Aorta (tissue), 5 donors: ENCODE results near the gene FAM13A. TPM values are rescaled to one million over a fixed set of nuclear protein-coding genes. Genes with fewer than 3 reads are reported as not detected.

Source experiments
- ATAC-seq: fragments of 200-7000 bp; cut with Tn5 transposase; one replicate; pipeline ENCODE4 v1.9.1; 2022; ENCODE audit warnings: moderate library complexity; ENCODE audit not compliant: low FRiP score
- DNase-seq, 2 donors: peaks; one replicate each; pipeline ENCODE4 v3.0.0-alpha.2; 2020
- H3K27ac ChIP-seq, 2 donors: one replicate each; pipeline ENCODE4 v1.5.1; 2013; ENCODE audit warnings: low read length in 2 of 2, mild to moderate bottlenecking in 2 of 2, moderate library complexity in 2 of 2, control low read depth in 1 of 2, inconsistent platforms in 1 of 2, low read depth in 1 of 2
- H3K27me3 ChIP-seq, 2 donors: one replicate each; pipeline ENCODE4 v1.6.1; 2013; ENCODE audit warnings: control low read depth in 1 of 2, low read length in 1 of 2, mild to moderate bottlenecking in 1 of 2, moderate library complexity in 1 of 2; ENCODE audit not compliant: insufficient read depth in 2 of 2, control insufficient read depth in 1 of 2
- H3K36me3 ChIP-seq, 2 donors: one replicate each; pipeline ENCODE4 v1.6.1; 2013; ENCODE audit warnings: control low read depth in 1 of 2, low read length in 1 of 2, mild to moderate bottlenecking in 1 of 2; ENCODE audit not compliant: insufficient read depth in 2 of 2, control insufficient read depth in 1 of 2
- H3K4me1 ChIP-seq, 2 donors: one replicate each; pipeline ENCODE4 v1.6.1; 2013; ENCODE audit warnings: low read length in 2 of 2, control low read depth in 1 of 2, mild to moderate bottlenecking in 1 of 2, moderate library complexity in 1 of 2; ENCODE audit not compliant: insufficient read depth in 2 of 2, control insufficient read depth in 1 of 2
- H3K4me3 ChIP-seq, 2 donors: one replicate each; pipeline ENCODE4 v1.5.1; 2013; ENCODE audit warnings: low read length in 2 of 2, control low read depth in 1 of 2, mild to moderate bottlenecking in 1 of 2
- H3K9me3 ChIP-seq: one replicate; pipeline ENCODE4 v1.6.1; 2013; ENCODE audit warnings: mild to moderate bottlenecking, low read length; ENCODE audit not compliant: control insufficient read depth
- WGBS, 2 donors: extraction: QIAGEN DNeasy Blood & Tissue Kit; methylation state at CpG; one replicate each; pipeline ENCODE4 v1.1.7; 2013; 5-methylcytosine and 5-hydroxymethylcytosine counted together
- intact Hi-C, 2 donors: fragments of 100-400 bp; cut with DNase I; formaldehyde crosslinking; loops; one replicate each; pipeline versions ENCODE4 v1.14.2 to v1.15.0; 2022
- polyA plus RNA-seq, 2 donors: library from polyadenylated mRNA; stranded (reverse); fragments of 200-250 nt; gene quantifications; one replicate each; pipeline ENCODE4 v1.2.3, GENCODE V29; 2013
- total RNA-seq, 2 donors: library from RNA; stranded (reverse); fragmentation: NEBNext Ultra II Directional; extraction: Animal tissue kit (Norgen Biotek cat#: 25700); gene quantifications; one replicate each; pipeline ENCODE4 v1.2.1, GENCODE V29; 2021
- donor health status: healthy with polysubstance abuse.
- donor health status: Bipolar disorder and iron deficiency.
- donor health status: DM: no; HTN: no; CAD: no.
- donor health status: DM: no; HTN: no; CAD: no.
- donor health status: DM: yes; HTN: yes; CAD: no.

The FAM13A gene
- total and polyA plus RNA-seq, 4 donors = 9.0 to 60.3 (median 23.5) TPM

DNA sequence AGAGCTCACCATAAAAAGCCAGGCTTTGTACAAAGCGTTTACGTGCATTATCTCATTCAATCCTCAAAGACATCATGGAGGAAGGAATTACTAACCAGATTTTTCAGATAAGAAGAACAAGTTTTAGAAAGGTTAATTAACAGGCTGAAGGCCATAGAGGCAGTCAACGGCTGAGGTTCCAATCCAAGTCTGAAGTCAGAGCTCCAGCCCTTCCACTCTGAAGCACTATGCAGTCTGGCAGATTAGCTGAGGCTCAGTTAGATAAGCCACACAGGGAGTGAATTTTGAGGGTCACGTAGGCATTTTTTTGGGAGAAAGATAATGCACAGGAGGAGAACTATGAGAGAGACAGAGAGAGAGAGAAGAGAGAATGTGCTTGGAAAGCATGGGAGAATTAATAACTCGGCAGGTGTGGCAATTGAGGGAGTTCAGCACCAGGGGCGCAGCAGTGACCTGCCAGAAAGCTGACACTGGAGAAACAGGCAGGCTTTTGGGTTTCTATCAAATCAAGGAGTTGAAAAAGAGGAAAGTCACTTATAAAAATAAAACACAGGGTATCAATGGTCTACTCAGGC lies 242.9 kb downstream of the FAM13A start:
- intact Hi-C loops = no loop called here
- Histone ChIP-seq H3K4me3 (no peak overlapping the region), H3K4me1 (peaks cover 5 to 6% of the 10 kb centered on the region in 2 donors), H3K27me3 (no peaks in the 10 kb centered on the region), H3K9me3 (no peaks in the 10 kb centered on the region), H3K27ac (no peak overlapping the region), H3K36me3 (no peaks in the 10 kb centered on the region)
- ATAC-seq = no peak
- no peak for DNase-seq
- WGBS, 2 donors = 46 to 67% methylated on average over 6 of the region's 6 CpGs

DNA sequence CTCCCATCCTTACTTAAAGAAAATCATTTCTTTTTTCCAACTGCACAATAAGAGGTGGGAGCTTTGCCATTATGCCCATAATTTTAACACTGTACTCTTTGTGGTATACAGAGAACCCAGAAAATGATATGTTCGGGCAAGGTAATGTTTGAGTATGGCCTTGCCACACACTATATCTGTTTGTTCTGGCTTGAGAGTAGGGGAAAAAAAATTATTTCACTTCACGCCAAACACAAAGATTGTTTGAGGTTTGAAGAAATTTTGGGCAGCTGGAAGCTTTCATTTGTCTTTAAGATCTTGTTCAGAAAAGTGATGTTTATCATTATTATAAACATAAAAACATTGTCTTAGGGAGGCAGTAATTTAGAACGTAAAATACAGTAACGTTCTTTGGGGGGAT lies 244.0 kb downstream of the FAM13A start:
- peaks cover 0 to 4% of the 10 kb centered on the region in 2 donors for H3K4me1 ChIP-seq
- H3K36me3 ChIP-seq = no peaks in the 10 kb centered on the region
- ATAC-seq (no peak), DNase-seq (no peak)
- H3K4me3 ChIP-seq = no peak overlapping the region
- WGBS, 2 donors = 51 to 62% methylated on average over 4 of the region's 4 CpGs
- H3K27ac ChIP-seq = no peak overlapping the region
- H3K27me3 ChIP-seq = no peaks in the 10 kb centered on the region
- no peaks in the 10 kb centered on the region for H3K9me3 ChIP-seq
- intact Hi-C loops = no loop called here

DNA sequence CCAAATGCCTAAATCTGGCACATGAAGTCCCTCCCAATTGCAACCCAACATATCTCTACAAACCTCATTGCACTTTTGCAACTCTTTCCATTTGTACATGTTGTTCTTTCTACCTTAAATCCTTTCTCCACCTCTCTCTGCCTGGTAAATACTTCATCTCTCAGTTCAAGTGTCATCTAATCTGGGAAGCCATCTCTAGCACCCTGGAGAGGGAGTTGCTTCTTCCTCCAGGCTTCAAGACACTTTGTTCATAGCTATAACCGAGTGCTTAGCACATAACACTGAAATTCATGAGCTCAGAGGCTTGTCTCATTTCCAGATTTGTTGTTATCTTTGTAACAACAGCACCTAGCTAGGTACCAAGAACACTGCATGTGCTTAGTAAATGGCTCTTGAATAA lies 244.6 kb downstream of the FAM13A start:
- Histone ChIP-seq H3K27me3 (no peaks in the 10 kb centered on the region), H3K4me1 (peaks cover 0 to 4% of the 10 kb centered on the region in 2 donors), H3K27ac (no peak overlapping the region), H3K36me3 (no peaks in the 10 kb centered on the region), H3K4me3 (no peak overlapping the region), H3K9me3 (no peaks in the 10 kb centered on the region)
- intact Hi-C loops = no loop called here
- WGBS, 2 donors = 38 to 45% methylated on average over 1 of the region's 1 CpG
- DNase-seq = no peak
- ATAC-seq = no peak

DNA sequence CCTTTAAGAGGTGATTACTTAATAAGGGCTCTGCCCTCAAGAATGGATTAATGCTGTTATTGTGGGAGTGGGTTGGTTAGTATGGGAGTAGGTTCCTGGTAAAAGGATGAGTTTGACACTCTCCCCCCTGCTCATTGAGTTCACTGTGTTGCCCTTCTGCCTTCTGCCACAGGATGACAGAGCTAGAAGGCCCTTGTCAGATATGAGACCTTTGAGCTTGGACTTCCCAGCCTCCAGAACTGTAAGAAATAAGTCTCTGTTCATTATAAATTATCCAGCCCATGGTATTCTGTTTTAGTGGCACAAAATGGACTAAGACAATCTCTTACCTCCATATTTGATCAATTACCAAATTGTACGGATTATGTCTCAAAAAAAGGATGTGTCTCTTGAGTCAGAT lies 245.1 kb downstream of the FAM13A start:
- H3K36me3 ChIP-seq = no peaks in the 10 kb centered on the region
- DNase-seq = no peak
- intact Hi-C loops = no loop called here
- no peak overlapping the region for H3K4me3 ChIP-seq
- 96 to 100% methylated on average over 1 of the region's 1 CpG for WGBS, 2 donors
- H3K27me3 ChIP-seq = no peaks in the 10 kb centered on the region
- no peak overlapping the region for H3K27ac ChIP-seq
- peaks cover 0 to 7% of the 10 kb centered on the region in 2 donors for H3K4me1 ChIP-seq
- ATAC-seq = no peak
- no peaks in the 10 kb centered on the region for H3K9me3 ChIP-seq

DNA sequence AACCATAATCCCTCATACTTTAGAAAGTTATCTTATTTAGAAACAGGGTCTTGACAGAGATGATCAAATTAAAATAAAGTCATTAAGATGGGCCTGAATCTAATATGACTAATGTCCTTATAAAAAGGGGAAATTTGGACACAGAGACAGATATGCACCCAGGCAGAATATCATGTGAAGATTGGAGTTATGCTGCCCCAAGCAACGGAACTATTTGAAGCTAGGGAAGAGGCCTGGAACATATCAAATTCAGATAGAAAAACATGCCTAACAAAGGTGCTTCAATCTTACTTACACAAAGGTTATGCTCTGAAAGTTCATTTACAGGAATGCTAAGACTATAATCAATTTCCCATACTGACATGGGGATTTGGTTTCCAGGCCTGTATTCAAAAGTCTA lies 246.7 kb downstream of the FAM13A start:
- 83 to 87% methylated on average over 1 of the region's 1 CpG for WGBS, 2 donors
- intact Hi-C loops = no loop called here
- Histone ChIP-seq H3K4me1 (peaks cover 0 to 11% of the 10 kb centered on the region in 2 donors), H3K27me3 (no peaks in the 10 kb centered on the region), H3K4me3 (no peak overlapping the region), H3K36me3 (no peaks in the 10 kb centered on the region), H3K27ac (no peak overlapping the region), H3K9me3 (no peaks in the 10 kb centered on the region)
- no peak for DNase-seq
- no peak for ATAC-seq

DNA sequence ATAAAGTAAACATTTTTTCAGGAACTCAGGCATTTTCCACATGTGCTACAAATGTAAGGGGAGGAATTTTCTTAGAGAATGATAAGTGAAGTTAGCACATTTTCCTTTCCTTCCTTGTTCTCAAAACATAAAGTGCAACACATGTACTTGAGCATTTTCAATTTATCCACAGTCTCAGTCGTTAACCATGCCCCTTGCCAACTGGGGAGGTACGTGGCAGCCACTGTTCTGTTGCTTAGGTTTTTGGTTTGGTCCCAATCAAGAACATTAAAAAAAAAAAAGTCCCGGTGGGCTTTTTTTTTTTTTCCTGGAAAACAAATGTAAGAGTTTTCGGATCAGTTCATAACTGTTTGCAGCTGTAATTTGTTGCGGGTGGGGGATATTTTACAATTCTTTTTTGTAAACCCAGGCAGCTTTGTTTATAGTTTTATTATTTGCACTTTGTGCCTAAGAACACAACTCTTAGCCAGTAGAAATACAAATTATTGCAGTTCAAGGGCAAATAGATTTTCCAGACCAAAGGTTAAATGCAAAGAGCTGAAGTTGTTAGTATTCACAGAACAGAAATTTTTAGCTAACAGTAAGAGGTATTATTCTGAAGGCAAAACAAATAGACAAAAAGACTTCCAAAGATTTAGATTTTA lies 247.3 kb downstream of the FAM13A start:
- intact Hi-C loops = no loop called here
- H3K4me1 ChIP-seq = peaks cover 0 to 11% of the 10 kb centered on the region in 2 donors
- WGBS, 2 donors = 31 to 42% methylated on average over 5 of the region's 5 CpGs
- H3K27ac ChIP-seq = no peak overlapping the region
- no peak for DNase-seq
- ATAC-seq = no peak
- no peak overlapping the region for H3K4me3 ChIP-seq
- H3K36me3 ChIP-seq = no peaks in the 10 kb centered on the region
- no peaks in the 10 kb centered on the region for H3K9me3 ChIP-seq
- H3K27me3 ChIP-seq = no peaks in the 10 kb centered on the region

DNA sequence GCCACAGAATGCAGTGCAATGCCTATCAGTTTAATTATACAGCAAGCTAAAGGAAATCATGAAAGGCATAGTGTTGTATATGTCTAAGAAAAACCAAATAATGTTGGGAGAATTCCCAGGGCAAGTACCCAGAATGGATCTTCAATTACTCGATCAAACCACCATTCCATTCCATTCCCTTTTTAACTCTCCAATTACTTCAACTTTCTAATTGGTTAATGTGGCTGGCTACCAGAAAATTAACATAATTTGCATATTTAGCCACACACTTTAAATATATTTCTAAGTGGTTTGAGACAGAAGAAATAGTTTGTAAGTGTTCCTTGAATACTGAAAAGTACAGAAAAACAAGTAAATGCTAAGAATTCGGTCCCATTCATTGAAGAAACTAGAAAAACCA lies 247.9 kb downstream of the FAM13A start:
- Histone ChIP-seq H3K27ac (no peak overlapping the region), H3K9me3 (no peaks in the 10 kb centered on the region), H3K36me3 (no peaks in the 10 kb centered on the region), H3K4me1 (peaks cover 0 to 11% of the 10 kb centered on the region in 2 donors), H3K27me3 (no peaks in the 10 kb centered on the region), H3K4me3 (no peak overlapping the region)
- DNase-seq (no peak), ATAC-seq (no peak)
- 79 to 85% methylated on average over 2 of the region's 2 CpGs for WGBS, 2 donors
- intact Hi-C loops = no loop called here

DNA sequence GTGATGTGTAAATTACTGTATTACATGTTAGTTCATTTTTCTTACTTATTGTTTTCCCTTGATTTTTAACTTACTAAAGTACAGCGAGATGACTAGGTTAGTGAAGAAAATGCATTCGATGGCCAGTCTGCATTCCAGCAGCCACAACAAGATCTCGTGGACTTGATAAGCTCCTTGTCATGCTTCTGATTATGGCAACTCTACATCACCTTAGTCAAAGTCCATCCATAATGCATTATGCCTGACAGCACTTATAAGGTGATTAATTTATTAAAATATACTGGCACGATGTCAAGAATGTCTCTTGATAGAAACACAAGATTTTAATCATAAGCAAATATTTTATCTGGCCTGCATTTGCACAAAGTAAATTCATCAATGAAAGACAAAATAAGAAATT lies 249.5 kb downstream of the FAM13A start:
- intact Hi-C loops = no loop called here
- 13 to 18% methylated on average over 4 of the region's 4 CpGs for WGBS, 2 donors
- Histone ChIP-seq H3K27me3 (no peaks in the 10 kb centered on the region), H3K4me1 (peaks cover 2 to 11% of the 10 kb centered on the region in 2 donors), H3K4me3 (no peak overlapping the region), H3K36me3 (no peaks in the 10 kb centered on the region), H3K9me3 (no peaks in the 10 kb centered on the region), H3K27ac (no peak overlapping the region)
- no peak for ATAC-seq
- no peak for DNase-seq

DNA sequence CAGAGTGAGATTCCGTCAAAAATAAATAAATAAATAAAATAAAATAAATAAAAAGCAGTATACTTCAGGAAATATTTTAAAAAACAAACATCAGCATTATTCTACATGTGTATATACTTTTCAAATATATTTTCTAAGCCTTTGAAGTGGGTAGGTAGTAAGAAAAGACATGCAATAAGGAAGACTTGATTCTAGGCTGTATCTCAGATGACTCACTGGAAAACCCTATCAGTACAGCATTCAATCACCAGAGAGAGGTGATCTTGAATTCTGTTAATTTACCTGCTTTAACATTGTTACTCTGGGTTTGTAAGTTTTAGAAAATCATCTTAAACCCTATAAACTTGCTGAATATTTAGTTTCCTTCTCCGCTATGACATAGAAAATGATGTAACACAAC lies 252.8 kb downstream of the FAM13A start:
- intact Hi-C loops = loop anchor here in 1 of 2 donors (5.0 kb wide), 1 partner anchor 77 kb away; no protein-coding TSS in a partner anchor
- Histone ChIP-seq H3K36me3 (no peaks in the 10 kb centered on the region), H3K9me3 (no peaks in the 10 kb centered on the region), H3K27me3 (no peaks in the 10 kb centered on the region), H3K4me3 (no peak overlapping the region), H3K4me1 (peaks cover 2 to 7% of the 10 kb centered on the region in 2 donors), H3K27ac (no peak overlapping the region)
- 92 to 100% methylated on average over 2 of the region's 2 CpGs for WGBS, 2 donors
- no peak for DNase-seq
- ATAC-seq = no peak
